Natural killer cell (primary cell): Measurements from ENCODE around the gene PCP4. TPM values are rescaled to one million over a fixed set of nuclear protein-coding genes. Genes with fewer than 3 reads are reported as not detected.

Experiments used
- ATAC-seq, 3 donors: fragments of 150-1000 bp in 2 of 3; fragments of 200-7000 bp in 1 of 3; cut with Tn5 transposase; 1 replicate in 1 of 3; 2 replicates in 2 of 3; pipeline ENCODE4 v1.10.0; 2021; ENCODE audit warnings: mild to moderate bottlenecking in 2 of 3, moderate library complexity in 2 of 3
- DNase-seq, 2 donors: peaks; one replicate each; pipeline versions ENCODE4 v3.0.0 to v3.0.0-alpha.2; 2013 to 2021; ENCODE audit warnings: mixed read lengths in 1 of 2
- H3K27ac ChIP-seq: one replicate; pipeline ENCODE4 v1.5.1; 2013; ENCODE audit warnings: mild to moderate bottlenecking, low read length
- H3K27me3 ChIP-seq: one replicate; pipeline ENCODE4 v1.6.1; 2013; ENCODE audit warnings: low read length; ENCODE audit not compliant: control insufficient read depth, insufficient read depth
- H3K36me3 ChIP-seq: one replicate; pipeline ENCODE4 v1.6.1; 2013; ENCODE audit warnings: low read length; ENCODE audit not compliant: control insufficient read depth, insufficient read depth
- H3K4me1 ChIP-seq: one replicate; pipeline ENCODE4 v1.6.1; 2013; ENCODE audit warnings: low read length; ENCODE audit not compliant: control insufficient read depth, insufficient read depth
- H3K4me3 ChIP-seq: one replicate; pipeline ENCODE4 v1.5.1; 2013; ENCODE audit warnings: low read length
- H3K9me3 ChIP-seq: one replicate; pipeline ENCODE4 v1.6.1; 2013; ENCODE audit warnings: low read length; ENCODE audit not compliant: control insufficient read depth, insufficient read depth
- H3K27ac Mint-ChIP-seq, 2 donors: one replicate each; pipeline ENCODE4 v1.8.0; 2022; ENCODE audit warnings: mild to moderate bottlenecking in 2 of 2, mixed read lengths in 2 of 2, moderate library complexity in 1 of 2
- H3K27me3 Mint-ChIP-seq, 2 donors: one replicate each; pipeline ENCODE4 v1.8.0; 2022; ENCODE audit warnings: low read depth in 2 of 2, mixed read lengths in 2 of 2
- H3K36me3 Mint-ChIP-seq: one replicate; pipeline ENCODE4 v1.8.0; 2022; ENCODE audit warnings: mixed read lengths
- H3K4me1 Mint-ChIP-seq, 2 donors: one replicate each; pipeline ENCODE4 v1.8.0; 2022; ENCODE audit warnings: mixed read lengths in 2 of 2
- H3K4me3 Mint-ChIP-seq: one replicate; pipeline ENCODE4 v1.8.0; 2022; ENCODE audit warnings: mild to moderate bottlenecking, moderate library complexity, mixed read lengths
- H3K9me3 Mint-ChIP-seq, 2 donors: one replicate each; pipeline ENCODE4 v1.8.0; 2022; ENCODE audit warnings: mixed read lengths in 2 of 2
- WGBS: methylation state at CpG from one replicate; pipeline ENCODE4 v1.1.7; 2013; ENCODE audit warnings: missing lambda C conversion rate; ENCODE audit not compliant: insufficient coverage; 5-methylcytosine and 5-hydroxymethylcytosine counted together
- intact Hi-C: fragments of 100-400 bp; cut with micrococcal nuclease; formaldehyde crosslinking; loops from one replicate; pipeline ENCODE4 v1.14.2; 2022
- total RNA-seq, 4 donors: library from RNA; stranded (reverse); fragments of 120-200 nt in 1 of 4; gene quantifications; one replicate each; pipeline versions ENCODE4 v1.2.3 to v1.2.4, GENCODE V29; 2013 to 2022
- TF ChIP-seq, protein P1 (sequence below): fragments of 200-600 bp; IDR thresholded peaks from one replicate; pipeline ENCODE4 v1.8.0; 2022; ENCODE audit warnings: antibody characterized with exemption

Gene PCP4
- total RNA-seq, 3 donors from 2014 or later (not counting 1 experiment from before 2014, with no cell fraction given), result not detected

DNA sequence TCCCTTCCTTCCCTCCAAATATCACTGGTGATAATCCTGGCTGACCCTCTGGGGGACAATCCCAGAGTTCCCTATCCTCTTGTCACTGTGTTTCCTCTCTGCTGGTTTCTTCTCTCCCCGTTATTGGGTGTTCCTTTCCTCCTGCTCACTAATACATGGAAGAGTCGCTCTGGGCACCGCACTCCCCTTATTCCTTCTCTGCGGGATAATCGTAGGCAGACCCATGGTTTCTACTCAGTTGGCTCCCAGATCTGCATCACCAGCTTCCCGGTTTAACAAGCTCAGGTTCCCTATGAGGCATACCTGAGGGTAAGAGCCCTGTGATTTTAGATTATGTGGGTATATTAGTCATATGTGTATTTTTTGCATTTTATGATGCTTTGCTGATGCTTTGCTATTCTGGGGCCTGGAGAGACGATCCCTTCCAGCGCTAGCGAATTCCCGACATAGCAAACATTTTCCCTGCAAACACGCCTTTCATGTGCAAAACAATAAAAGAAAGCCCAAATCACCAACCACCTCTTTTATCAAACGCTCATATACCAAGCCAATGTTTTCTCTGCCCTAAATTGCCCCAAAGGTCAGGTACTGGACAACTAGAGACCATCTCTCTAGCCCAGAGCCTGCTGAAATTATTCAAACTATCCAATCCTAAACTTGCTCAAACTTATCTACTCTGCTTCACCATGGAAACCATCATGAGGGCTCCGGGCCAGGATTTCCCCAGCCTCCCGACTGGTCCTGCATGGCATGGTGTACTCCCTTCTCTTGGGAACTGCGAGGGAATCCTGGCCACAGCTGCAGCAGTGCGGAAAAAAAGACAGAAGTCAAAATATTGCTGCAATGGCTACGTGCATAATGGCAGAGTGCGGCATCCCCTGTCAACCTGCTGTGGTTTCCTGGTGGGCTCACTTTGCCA, 84.2 kb downstream of the PCP4 start:
- Mint-ChIP-seq H3K27me3 (no peaks in the 10 kb centered on the region), H3K4me3 (no peak overlapping the region), H3K9me3 (peaks cover 3 to 6% of the 10 kb centered on the region in 2 donors), H3K27ac (no peak overlapping the region), H3K36me3 (no peaks in the 10 kb centered on the region), H3K4me1 (no peaks in the 10 kb centered on the region)
- Histone ChIP-seq H3K27me3 (no peaks in the 10 kb centered on the region), H3K36me3 (no peaks in the 10 kb centered on the region), H3K9me3 (no peaks in the 10 kb centered on the region), H3K27ac (no peak overlapping the region), H3K4me1 (no peaks in the 10 kb centered on the region), H3K4me3 (no peak overlapping the region)
- ATAC-seq (no peak), DNase-seq (no peak)
- intact Hi-C loops, result no loop called here
- 75% methylated on average over 18 of the region's 18 CpGs for WGBS
- TF ChIP-seq, protein P1, sequence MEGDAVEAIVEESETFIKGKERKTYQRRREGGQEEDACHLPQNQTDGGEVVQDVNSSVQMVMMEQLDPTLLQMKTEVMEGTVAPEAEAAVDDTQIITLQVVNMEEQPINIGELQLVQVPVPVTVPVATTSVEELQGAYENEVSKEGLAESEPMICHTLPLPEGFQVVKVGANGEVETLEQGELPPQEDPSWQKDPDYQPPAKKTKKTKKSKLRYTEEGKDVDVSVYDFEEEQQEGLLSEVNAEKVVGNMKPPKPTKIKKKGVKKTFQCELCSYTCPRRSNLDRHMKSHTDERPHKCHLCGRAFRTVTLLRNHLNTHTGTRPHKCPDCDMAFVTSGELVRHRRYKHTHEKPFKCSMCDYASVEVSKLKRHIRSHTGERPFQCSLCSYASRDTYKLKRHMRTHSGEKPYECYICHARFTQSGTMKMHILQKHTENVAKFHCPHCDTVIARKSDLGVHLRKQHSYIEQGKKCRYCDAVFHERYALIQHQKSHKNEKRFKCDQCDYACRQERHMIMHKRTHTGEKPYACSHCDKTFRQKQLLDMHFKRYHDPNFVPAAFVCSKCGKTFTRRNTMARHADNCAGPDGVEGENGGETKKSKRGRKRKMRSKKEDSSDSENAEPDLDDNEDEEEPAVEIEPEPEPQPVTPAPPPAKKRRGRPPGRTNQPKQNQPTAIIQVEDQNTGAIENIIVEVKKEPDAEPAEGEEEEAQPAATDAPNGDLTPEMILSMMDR, result no peak

DNA sequence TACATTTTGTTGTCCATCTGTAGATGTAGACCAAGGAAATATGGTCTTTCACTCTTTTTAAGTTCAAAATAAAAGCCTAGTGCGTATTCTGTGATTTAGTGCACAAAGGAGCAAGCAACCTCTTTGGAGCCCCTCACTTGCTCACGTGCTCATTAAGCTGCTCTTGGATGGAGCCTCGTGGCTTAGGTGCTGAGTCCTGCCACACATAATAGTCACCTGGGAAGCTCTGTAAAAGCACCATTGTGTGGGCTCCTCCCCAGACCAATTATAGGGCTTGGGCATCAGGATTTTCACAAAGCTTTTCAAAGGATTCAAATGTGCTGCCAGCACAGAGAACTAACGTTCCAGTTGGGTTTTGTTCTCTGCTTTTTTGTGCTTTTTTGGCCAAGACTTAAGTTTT, 85.0 kb downstream of the PCP4 start:
- Mint-ChIP-seq H3K9me3 (peaks cover 0 to 4% of the 10 kb centered on the region in 2 donors), H3K4me3 (no peak overlapping the region), H3K36me3 (no peaks in the 10 kb centered on the region), H3K4me1 (no peaks in the 10 kb centered on the region), H3K27me3 (no peaks in the 10 kb centered on the region), H3K27ac (no peak overlapping the region)
- ATAC-seq (no peak), DNase-seq (no peak)
- Histone ChIP-seq H3K27me3 (no peaks in the 10 kb centered on the region), H3K9me3 (no peaks in the 10 kb centered on the region), H3K36me3 (no peaks in the 10 kb centered on the region), H3K27ac (no peak overlapping the region), H3K4me1 (no peaks in the 10 kb centered on the region), H3K4me3 (no peak overlapping the region)
- intact Hi-C loops, result no loop called here
- 69% methylated on average over 4 of the region's 4 CpGs for WGBS
- TF ChIP-seq, protein P1, result no peak

DNA sequence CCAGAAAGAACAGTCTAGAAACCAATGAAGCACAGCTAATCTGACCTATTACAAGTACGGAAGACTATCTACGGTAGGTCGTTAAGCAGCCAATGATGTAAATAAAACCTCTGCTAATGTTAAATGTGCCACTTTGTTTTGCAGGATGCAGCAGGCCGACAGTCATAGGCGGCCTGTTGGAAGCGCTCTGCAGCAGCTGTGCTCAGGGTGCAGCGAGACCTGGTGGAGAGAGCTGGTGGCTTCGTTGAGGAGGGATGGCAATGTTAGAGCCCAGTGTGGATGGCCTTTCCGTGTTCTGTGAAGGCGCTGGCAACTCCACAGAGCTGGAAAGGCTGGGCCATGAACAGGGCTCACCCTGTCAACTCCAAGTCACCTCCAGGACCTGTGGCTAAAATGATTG, 87.3 kb downstream of the PCP4 start:
- 84% methylated on average over 10 of the region's 10 CpGs for WGBS
- Histone ChIP-seq H3K4me3 (no peak overlapping the region), H3K36me3 (no peaks in the 10 kb centered on the region), H3K27ac (no peak overlapping the region), H3K9me3 (no peaks in the 10 kb centered on the region), H3K27me3 (no peaks in the 10 kb centered on the region), H3K4me1 (no peaks in the 10 kb centered on the region)
- no peak overlapping the region for H3K27ac Mint-ChIP-seq
- DNase-seq, result no peak
- no peak overlapping the region for H3K4me3 Mint-ChIP-seq
- intact Hi-C loops, result no loop called here
- ATAC-seq, result no peak
- H3K9me3 Mint-ChIP-seq, result peaks cover 2% of the 10 kb centered on the region in 2 donors
- H3K36me3 Mint-ChIP-seq, result peaks cover under 1% of the 10 kb centered on the region
- TF ChIP-seq, protein P1, result no peak
- H3K4me1 Mint-ChIP-seq, result no peaks in the 10 kb centered on the region
- no peaks in the 10 kb centered on the region for H3K27me3 Mint-ChIP-seq
